Middle frontal gyrus (tissue), 1 donor: ENCODE data around the gene TMEM242.
A peak's percentile ranks its signal among the peaks of the same experiment; 100 is the strongest.

Source experiments
- DNase-seq: peaks from one replicate; pipeline ENCODE4 v3.0.0-alpha.2; 2015; ENCODE audit warnings: low spot score; ENCODE audit errors: extremely low spot score

Gene TMEM242

GRCh38 chr6:157290797-157291196, 32.5 kb downstream of the TMEM242 start:
- no peak for DNase-seq

GRCh38 chr6:157289764-157290163, 33.6 kb downstream of the TMEM242 start:
- no peak for DNase-seq

- DNase-seq = no peak
These were observed 34.7 kb downstream of the TMEM242 start for GRCh38 chr6:157288575-157288974.

GRCh38 chr6:157287923-157288322, 35.4 kb downstream of the TMEM242 start:
- no peak for DNase-seq

- no peak for DNase-seq
These were observed 36.0 kb downstream of the TMEM242 start for GRCh38 chr6:157287247-157287850.

GRCh38 chr6:157285422-157285779, 37.9 kb downstream of the TMEM242 start:
- no peak for DNase-seq

- no peak for DNase-seq
These were observed 38.4 kb downstream of the TMEM242 start for GRCh38 chr6:157284738-157285421.

- DNase-seq = no peak
These were observed 39.2 kb downstream of the TMEM242 start for GRCh38 chr6:157283900-157284737.

- DNase-seq = no peak
These were observed 39.9 kb downstream of the TMEM242 start for GRCh38 chr6:157283330-157283898.

GRCh38 chr6:157282284-157282683, 41.0 kb downstream of the TMEM242 start:
- no peak for DNase-seq

GRCh38 chr6:157281570-157281969, 41.7 kb downstream of the TMEM242 start:
- no peak for DNase-seq

- DNase-seq = no peak
These were observed 42.4 kb downstream of the TMEM242 start for GRCh38 chr6:157280947-157281346.

- no peak for DNase-seq
These were observed 43.2 kb downstream of the TMEM242 start for GRCh38 chr6:157280157-157280556.

- DNase-seq = no peak
These were observed 45.1 kb downstream of the TMEM242 start for GRCh38 chr6:157278171-157278570.

GRCh38 chr6:157276731-157277130, 46.6 kb downstream of the TMEM242 start:
- DNase-seq = no peak

- no peak for DNase-seq
These were observed 47.2 kb downstream of the TMEM242 start for GRCh38 chr6:157276134-157276532.

- DNase-seq = peak; percentile 52
These were observed 48.7 kb downstream of the TMEM242 start for GRCh38 chr6:157274471-157275226.

GRCh38 chr6:157273756-157274470, 49.4 kb downstream of the TMEM242 start:
- peak; percentile 24 for DNase-seq

GRCh38 chr6:157272866-157273755, 50.2 kb downstream of the TMEM242 start:
- DNase-seq = no peak

- DNase-seq = no peak
These were observed 50.9 kb downstream of the TMEM242 start for GRCh38 chr6:157272372-157272771.
